Superior temporal gyrus (tissue), 1 donor: Measurements from ENCODE around the gene FCN2.

Experiments
- DNase-seq: peaks from one replicate; pipeline ENCODE4 v3.0.0-alpha.2; 2016; ENCODE audit errors: extremely low spot score

Gene FCN2

GRCh38 chr9:134880484-134881312 lies at the start of gene FCN2:
TSS of gene FCN2 (plus strand) at chr9:134880810. CDS start at chr9:134880822, 12 bp downstream.
- DNase-seq = no peak

GRCh38 chr9:134830926-134831720 lies 49.5 kb upstream of the FCN2 start:
- no peak for DNase-seq

GRCh38 chr9:134832471-134832870 lies 48.1 kb upstream of the FCN2 start:
- DNase-seq = no peak

- no peak for DNase-seq
Measured at GRCh38 chr9:134833294-134833880, 47.2 kb upstream of the FCN2 start.

- peak; percentile 27 for DNase-seq
Measured at GRCh38 chr9:134834217-134834956, 46.2 kb upstream of the FCN2 start.

GRCh38 chr9:134834957-134835419 lies 45.6 kb upstream of the FCN2 start:
- no peak for DNase-seq

- no peak for DNase-seq
Measured at GRCh38 chr9:134835448-134835847, 45.2 kb upstream of the FCN2 start.

- DNase-seq = no peak
Measured at GRCh38 chr9:134835987-134836386, 44.6 kb upstream of the FCN2 start.

- no peak for DNase-seq
Measured at GRCh38 chr9:134836406-134836970, 44.1 kb upstream of the FCN2 start.

GRCh38 chr9:134837529-134837928 lies 43.1 kb upstream of the FCN2 start:
- DNase-seq = no peak

- DNase-seq = no peak
Measured at GRCh38 chr9:134838651-134839454, 41.8 kb upstream of the FCN2 start.

- no peak for DNase-seq
Measured at GRCh38 chr9:134839455-134840125, 41.0 kb upstream of the FCN2 start.

- DNase-seq = no peak
Measured at GRCh38 chr9:134840511-134840910, 40.1 kb upstream of the FCN2 start.

- no peak for DNase-seq
Measured at GRCh38 chr9:134841180-134841904, 39.3 kb upstream of the FCN2 start.

GRCh38 chr9:134842321-134842720 lies 38.3 kb upstream of the FCN2 start:
- DNase-seq = no peak

GRCh38 chr9:134843740-134844139 lies 36.9 kb upstream of the FCN2 start:
- no peak for DNase-seq

GRCh38 chr9:134844821-134845220 lies 35.8 kb upstream of the FCN2 start:
- no peak for DNase-seq

- DNase-seq = no peak
Measured at GRCh38 chr9:134846187-134846586, 34.4 kb upstream of the FCN2 start.

- no peak for DNase-seq
Measured at GRCh38 chr9:134846699-134847098, 33.9 kb upstream of the FCN2 start.
